Ecto neural progenitor cell (in vitro differentiated cells): ENCODE measurements around the gene CEACAM1.
"Not testable (repeated sequence)": the region's sequence is repeated elsewhere in the genome, so short reads cannot be mapped to it uniquely, and the experiment has no call there.

Experiments used
- DNase-seq: peaks from one replicate; pipeline ENCODE4 v3.0.0-alpha.2; 2018; ENCODE audit warnings: low spot score

The CEACAM1 gene

GRCh38 chr19:42475366-42475765, 52.9 kb downstream of the CEACAM1 start:
- no peak for DNase-seq

GRCh38 chr19:42474743-42475142, 53.5 kb downstream of the CEACAM1 start:
- DNase-seq: no peak

GRCh38 chr19:42473686-42474085, 54.6 kb downstream of the CEACAM1 start:
- no peak for DNase-seq

GRCh38 chr19:42472402-42473147, 55.7 kb downstream of the CEACAM1 start:
- no peak for DNase-seq

- no peak for DNase-seq
Measured at GRCh38 chr19:42471554-42472249, 56.6 kb downstream of the CEACAM1 start.

GRCh38 chr19:42469311-42470235, 58.7 kb downstream of the CEACAM1 start:
- no peak for DNase-seq

- no peak for DNase-seq
Measured at GRCh38 chr19:42468273-42468796, 59.9 kb downstream of the CEACAM1 start.

- DNase-seq: no peak
Measured at GRCh38 chr19:42467183-42467760, 61.0 kb downstream of the CEACAM1 start.

- no peak for DNase-seq
Measured at GRCh38 chr19:42466521-42467182, 61.6 kb downstream of the CEACAM1 start.

GRCh38 chr19:42465827-42466280, 62.4 kb downstream of the CEACAM1 start:
- no peak for DNase-seq

GRCh38 chr19:42461700-42462324, 66.5 kb downstream of the CEACAM1 start:
- no peak for DNase-seq

- not testable (repeated sequence) for DNase-seq
Measured at GRCh38 chr19:42461231-42461630, 67.0 kb downstream of the CEACAM1 start.

GRCh38 chr19:42459926-42460325, 68.4 kb downstream of the CEACAM1 start:
- DNase-seq: no peak
